HEK293T (cell line): ENCODE measurements around the gene MFN1.

Experiments
- BHLHE40 ChIP-seq: fragments of 450-650 bp; IDR thresholded peaks from 2 replicates; pipeline ENCODE4 v1.6.1; 2016; ENCODE audit warnings: mild to moderate bottlenecking, moderate library complexity, borderline replicate concordance
- CTBP1 ChIP-seq: fragments of 450-650 bp; IDR thresholded peaks from 2 replicates; pipeline ENCODE4 v1.6.1; 2016; ENCODE audit warnings: borderline replicate concordance
- ELF4 ChIP-seq: fragments of 450-650 bp; IDR thresholded peaks from 2 replicates; pipeline ENCODE4 v1.6.1; 2017; ENCODE audit warnings: antibody characterized with exemption
- FOXA1 ChIP-seq: fragments of 450-650 bp; IDR thresholded peaks from 2 replicates; pipeline ENCODE4 v1.6.1; 2016; ENCODE audit warnings: mild to moderate bottlenecking
- FOXM1 ChIP-seq: fragments of 450-650 bp; IDR thresholded peaks from 2 replicates; pipeline ENCODE4 v1.6.1; 2017; ENCODE audit warnings: mild to moderate bottlenecking, borderline replicate concordance
- HDGF ChIP-seq: fragments of 450-650 bp; IDR thresholded peaks from 2 replicates; pipeline ENCODE4 v1.6.1; 2017; ENCODE audit warnings: antibody characterized with exemption, borderline replicate concordance
- L3MBTL2 ChIP-seq: fragments of 450-650 bp; conservative IDR thresholded peaks from 2 replicates; pipeline ENCODE4 v1.6.1; 2016; ENCODE audit warnings: mild to moderate bottlenecking
- LEF1 ChIP-seq: fragments of 450-650 bp; IDR thresholded peaks from 2 replicates; pipeline ENCODE4 v1.6.1; 2017; ENCODE audit warnings: mild to moderate bottlenecking, borderline replicate concordance
- SP1 ChIP-seq: fragments of 450-650 bp; IDR thresholded peaks from 2 replicates; pipeline ENCODE4 v1.6.1; 2017
- SUZ12 ChIP-seq: fragments of 450-650 bp; IDR thresholded peaks from 2 replicates; pipeline ENCODE4 v1.6.1; 2016; ENCODE audit warnings: mild to moderate bottlenecking
- TARDBP ChIP-seq: fragments of 450-650 bp; IDR thresholded peaks from 2 replicates; pipeline ENCODE4 v1.6.1; 2016
- ZNF384 ChIP-seq: fragments of 450-650 bp; IDR thresholded peaks from 2 replicates; pipeline ENCODE4 v1.6.1; 2016

GRCh38 chr3:179322286-179323196, 25.0 kb upstream of the MFN1 start, which contains the start of gene ZNF639:
- TF ChIP-seq FOXA1, result no peak
- no peak for TF ChIP-seq HDGF
- TF ChIP-seq TARDBP, result no peak
- no peak for TF ChIP-seq ELF4
- no peak for TF ChIP-seq SUZ12
- no peak for TF ChIP-seq ZNF384
- no peak for TF ChIP-seq BHLHE40
- TF ChIP-seq CTBP1, result no peak
- TF ChIP-seq L3MBTL2, result peak; percentile 68
- peak; percentile 78; the same call in 1 of the 2 replicates for TF ChIP-seq LEF1
- TF ChIP-seq FOXM1, result peak; percentile 44; the same call in 1 of the 2 replicates
- TF ChIP-seq SP1, result no peak
